BJ (cell line): Measurements from ENCODE around the gene ASMT. TPM values are rescaled to one million over a fixed set of nuclear protein-coding genes. Genes with fewer than 3 reads are reported as not detected.

Experiments
- CTCF ChIA-PET: fragments of 350-600 bp; formaldehyde crosslinking; extraction: SDS; loops from one replicate; lab custom pipeline; 2021; ENCODE audit warnings: antibody characterized with exemption, inconsistent platforms; lab: Yijun Ruan, JAX
- POLR2A ChIA-PET: fragments of 300-600 bp; sonication (Branson Sonifier 250); formaldehyde crosslinking; extraction: SDS; loops from one replicate; lab custom pipeline; 2021; ENCODE audit warnings: antibody characterized with exemption; lab: Charles Lee
- DNase-seq: peaks from one replicate; pipeline ENCODE4 v3.0.0-alpha.2; 2011; ENCODE audit warnings: low read depth
- H3K27me3 ChIP-seq: 2 replicates; pipeline ENCODE4 v1.6.0; 2011; ENCODE audit warnings: low read length; ENCODE audit not compliant: control insufficient read depth, insufficient read depth
- H3K36me3 ChIP-seq: 2 replicates; pipeline ENCODE4 v1.5.1; 2011; ENCODE audit warnings: low read length; ENCODE audit not compliant: control insufficient read depth, insufficient read depth
- H3K4me3 ChIP-seq: 2 replicates; pipeline ENCODE4 v1.5.1; 2011; ENCODE audit warnings: low read depth, mild to moderate bottlenecking, control low read depth, low read length
- polyA plus RNA-seq: library from polyadenylated mRNA; depleted of rRNA; stranded (reverse); fragments of >200 nt; gene quantifications from 2 replicates; pipeline ENCODE4 v1.2.3, GENCODE V29; 2011
- TF ChIP-seq, protein P1 (sequence below): IDR thresholded peaks from 2 replicates; pipeline ENCODE4 v1.5.1; 2011; ENCODE audit warnings: low read depth, mild to moderate bottlenecking, control low read depth, inconsistent platforms, low read length, moderate library complexity; ENCODE audit not compliant: insufficient read depth

The ASMT gene
- polyA plus RNA-seq, 1 experiment: not detected

DNA sequence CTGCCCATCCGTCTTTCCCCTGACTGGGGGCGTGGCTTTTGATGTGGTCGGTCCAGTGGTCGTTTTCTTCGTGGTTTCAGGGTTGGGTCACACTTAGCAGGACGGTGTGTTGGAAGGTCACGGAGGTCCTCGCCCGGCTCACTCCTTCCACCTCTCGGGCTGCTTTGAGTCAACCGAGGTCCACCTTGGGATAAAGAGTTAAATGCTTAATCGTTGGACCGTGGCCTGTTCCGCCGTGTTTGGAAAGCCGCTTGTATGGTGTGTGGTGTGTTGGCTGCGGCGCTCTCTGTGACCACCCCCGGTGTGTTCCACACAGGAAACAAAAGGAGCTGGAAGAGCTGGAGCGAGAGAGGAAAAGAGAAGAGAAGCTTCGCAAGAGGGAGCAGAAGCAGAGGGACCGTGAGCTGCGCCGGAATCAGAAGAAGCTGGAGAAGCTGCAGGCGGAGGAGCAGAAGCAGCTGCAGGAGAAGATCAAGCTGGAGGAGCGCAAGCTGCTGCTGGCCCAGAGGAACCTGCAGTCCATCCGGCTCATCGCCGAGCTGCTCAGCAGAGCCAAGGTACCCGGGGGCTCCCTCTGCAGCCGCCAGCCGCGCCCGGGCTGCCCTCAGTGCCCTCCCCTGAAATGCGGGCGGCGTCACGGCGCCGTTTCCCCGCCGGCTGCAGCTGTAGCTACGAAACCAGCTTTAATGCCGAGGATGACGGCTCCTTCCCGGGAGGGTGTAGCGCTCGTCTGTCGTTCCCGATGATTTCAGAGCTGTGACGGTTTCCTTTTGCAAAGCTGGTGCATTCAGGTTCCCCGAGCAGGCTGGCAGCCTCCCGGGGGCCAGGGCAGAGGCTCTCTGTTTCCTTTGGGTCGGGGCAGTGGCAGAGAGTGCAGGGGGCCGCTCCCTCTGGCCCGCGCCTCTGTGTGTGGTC is 15.7 kb upstream of the ASMT start:
- no peaks in the 10 kb centered on the region for H3K27me3 ChIP-seq
- ChIA-PET POLR2A (no interaction called here), CTCF (no interaction called here)
- TF ChIP-seq, protein P1, sequence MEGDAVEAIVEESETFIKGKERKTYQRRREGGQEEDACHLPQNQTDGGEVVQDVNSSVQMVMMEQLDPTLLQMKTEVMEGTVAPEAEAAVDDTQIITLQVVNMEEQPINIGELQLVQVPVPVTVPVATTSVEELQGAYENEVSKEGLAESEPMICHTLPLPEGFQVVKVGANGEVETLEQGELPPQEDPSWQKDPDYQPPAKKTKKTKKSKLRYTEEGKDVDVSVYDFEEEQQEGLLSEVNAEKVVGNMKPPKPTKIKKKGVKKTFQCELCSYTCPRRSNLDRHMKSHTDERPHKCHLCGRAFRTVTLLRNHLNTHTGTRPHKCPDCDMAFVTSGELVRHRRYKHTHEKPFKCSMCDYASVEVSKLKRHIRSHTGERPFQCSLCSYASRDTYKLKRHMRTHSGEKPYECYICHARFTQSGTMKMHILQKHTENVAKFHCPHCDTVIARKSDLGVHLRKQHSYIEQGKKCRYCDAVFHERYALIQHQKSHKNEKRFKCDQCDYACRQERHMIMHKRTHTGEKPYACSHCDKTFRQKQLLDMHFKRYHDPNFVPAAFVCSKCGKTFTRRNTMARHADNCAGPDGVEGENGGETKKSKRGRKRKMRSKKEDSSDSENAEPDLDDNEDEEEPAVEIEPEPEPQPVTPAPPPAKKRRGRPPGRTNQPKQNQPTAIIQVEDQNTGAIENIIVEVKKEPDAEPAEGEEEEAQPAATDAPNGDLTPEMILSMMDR: no peak
- peaks cover 55% of the 10 kb centered on the region for H3K36me3 ChIP-seq
- no peak for DNase-seq
- H3K4me3 ChIP-seq: no peak overlapping the region

DNA sequence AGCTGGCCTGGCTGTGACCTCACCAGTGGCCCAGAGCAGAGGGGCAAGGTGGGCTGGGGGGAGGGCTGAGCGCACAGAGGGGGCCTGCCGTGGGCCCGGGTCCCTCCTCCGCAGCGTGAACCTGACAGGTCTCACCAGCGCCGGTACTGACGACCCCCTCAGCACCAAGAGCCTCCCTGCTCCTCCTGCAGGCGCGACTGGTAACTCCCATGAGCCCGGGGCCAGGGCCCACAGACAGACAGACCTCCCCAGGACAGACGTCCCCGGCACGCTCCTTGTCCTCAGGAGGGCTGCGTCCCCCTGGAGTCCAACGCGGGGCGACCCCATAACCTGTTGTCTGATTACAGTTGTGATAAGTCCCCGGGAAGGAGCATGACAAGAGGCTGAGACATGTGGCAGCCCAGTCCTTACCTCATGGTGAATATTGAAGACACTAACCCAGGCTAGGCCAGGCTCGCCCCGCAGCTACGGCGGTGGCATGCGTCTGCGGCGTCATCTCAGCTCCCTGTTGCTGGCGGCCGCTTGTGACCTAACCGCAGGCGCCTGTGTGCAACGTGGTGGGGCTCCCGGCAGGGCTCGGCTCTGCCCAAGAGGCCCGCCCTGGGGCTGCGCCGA is 15.0 kb upstream of the ASMT start:
- POLR2A ChIA-PET: no interaction called here
- TF ChIP-seq, protein P1: no peak
- no peak for DNase-seq
- CTCF ChIA-PET: no interaction called here
- Histone ChIP-seq H3K27me3 (no peaks in the 10 kb centered on the region), H3K36me3 (peaks cover 53% of the 10 kb centered on the region), H3K4me3 (no peak overlapping the region)

DNA sequence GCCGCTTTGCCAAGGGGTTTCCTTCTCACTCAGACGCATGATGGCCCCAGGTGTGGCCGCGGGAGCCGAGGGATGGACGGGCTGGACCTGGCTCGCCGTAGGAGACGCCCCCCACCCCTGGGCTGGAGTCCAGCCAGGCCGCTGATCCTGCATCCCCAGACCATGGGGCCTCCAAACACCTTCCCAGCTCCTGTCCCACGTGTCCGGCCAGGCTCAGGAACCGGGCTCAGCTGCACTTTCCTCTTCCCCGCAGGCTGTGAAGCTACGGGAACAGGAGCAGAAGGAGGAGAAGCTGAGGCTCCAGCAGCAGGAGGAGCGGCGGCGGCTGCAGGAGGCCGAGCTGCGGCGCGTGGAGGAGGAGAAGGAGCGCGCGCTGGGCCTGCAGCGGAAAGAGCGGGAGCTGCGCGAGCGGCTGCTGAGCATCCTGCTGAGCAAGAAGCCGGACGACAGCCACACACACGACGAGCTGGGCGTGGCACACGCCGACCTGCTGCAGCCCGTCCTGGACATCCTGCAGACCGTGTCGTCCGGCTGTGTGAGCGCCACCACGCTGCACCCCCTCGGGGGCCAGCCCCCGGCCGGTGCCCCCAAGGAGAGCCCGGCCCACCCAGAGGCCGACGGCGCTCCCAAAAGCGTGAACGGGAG is 14.3 kb upstream of the ASMT start:
- TF ChIP-seq, protein P1: no peak
- ChIA-PET POLR2A (no interaction called here), CTCF (no interaction called here)
- no peaks in the 10 kb centered on the region for H3K27me3 ChIP-seq
- no peak for DNase-seq
- H3K4me3 ChIP-seq: no peak overlapping the region
- H3K36me3 ChIP-seq: peaks cover 48% of the 10 kb centered on the region

DNA sequence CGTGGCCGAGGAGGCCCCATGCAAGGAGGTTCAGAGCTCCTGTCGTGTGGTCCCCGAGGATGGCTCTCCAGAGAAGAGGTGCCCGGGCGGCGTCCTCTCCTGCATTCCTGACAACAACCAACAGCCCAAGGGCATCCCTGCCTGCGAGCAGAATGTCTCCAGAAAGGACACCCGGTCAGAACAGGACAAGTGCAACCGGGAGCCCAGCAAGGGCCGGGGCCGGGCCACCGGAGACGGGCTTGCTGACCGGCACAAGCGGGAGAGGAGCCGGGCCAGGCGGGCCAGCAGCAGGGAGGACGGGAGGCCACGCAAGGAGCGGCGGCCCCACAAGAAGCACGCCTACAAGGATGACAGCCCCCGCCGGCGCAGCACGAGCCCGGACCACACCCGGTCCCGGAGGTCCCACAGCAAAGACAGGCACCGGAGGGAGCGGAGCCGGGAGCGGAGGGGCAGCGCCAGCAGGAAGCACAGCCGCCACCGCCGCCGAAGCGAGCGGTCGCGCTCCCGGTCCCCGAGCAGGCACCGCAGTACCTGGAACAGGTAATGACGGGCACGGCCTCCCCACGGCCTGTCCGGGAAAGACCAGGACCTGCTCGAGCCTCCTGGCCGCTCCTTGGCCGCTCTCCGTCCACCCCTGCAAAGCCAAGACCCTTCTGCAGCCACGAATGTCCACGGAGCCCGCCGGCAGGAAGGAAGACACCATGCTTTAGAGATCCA is 13.7 kb upstream of the ASMT start:
- DNase-seq: no peak
- POLR2A ChIA-PET: no interaction called here
- no peak overlapping the region for H3K4me3 ChIP-seq
- no peaks in the 10 kb centered on the region for H3K27me3 ChIP-seq
- peaks cover 45% of the 10 kb centered on the region for H3K36me3 ChIP-seq
- CTCF ChIA-PET: no interaction called here
- TF ChIP-seq, protein P1: no peak

DNA sequence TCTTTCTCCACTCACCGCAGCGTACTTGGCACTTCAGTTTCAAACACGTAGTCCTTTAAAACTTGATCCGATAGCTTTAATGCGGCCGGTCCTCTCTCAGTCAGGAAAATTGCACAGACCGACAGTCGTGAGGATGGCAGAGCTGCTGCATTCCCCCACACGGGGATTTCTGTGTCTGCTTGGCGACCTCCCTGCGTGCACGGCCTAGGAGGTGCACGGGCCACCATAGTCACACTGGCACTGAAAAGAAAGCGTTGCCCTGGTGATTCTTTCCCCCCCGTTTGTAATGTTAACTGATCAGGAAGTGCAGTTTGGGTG is 13.1 kb upstream of the ASMT start:
- no peaks in the 10 kb centered on the region for H3K27me3 ChIP-seq
- H3K4me3 ChIP-seq: no peak overlapping the region
- ChIA-PET POLR2A (no interaction called here), CTCF (no interaction called here)
- TF ChIP-seq, protein P1: no peak
- H3K36me3 ChIP-seq: peaks cover 43% of the 10 kb centered on the region
- no peak for DNase-seq
